GM21447 (cell line): ENCODE data around the gene LCN2.

Experiments
- ATAC-seq: cut with Tn5 transposase; IDR thresholded peaks from one replicate; pipeline ENCODE4 v1.9.1; 2021; ENCODE audit not compliant: unreplicated experiment

The LCN2 gene

GRCh38 chr9:128114326-128115186, 34.7 kb upstream of the LCN2 start:
- ATAC-seq = no peak

GRCh38 chr9:128115187-128116103, 33.8 kb upstream of the LCN2 start:
- no peak for ATAC-seq

- ATAC-seq = no peak
These were observed 32.9 kb upstream of the LCN2 start for GRCh38 chr9:128116104-128117083.

DNA sequence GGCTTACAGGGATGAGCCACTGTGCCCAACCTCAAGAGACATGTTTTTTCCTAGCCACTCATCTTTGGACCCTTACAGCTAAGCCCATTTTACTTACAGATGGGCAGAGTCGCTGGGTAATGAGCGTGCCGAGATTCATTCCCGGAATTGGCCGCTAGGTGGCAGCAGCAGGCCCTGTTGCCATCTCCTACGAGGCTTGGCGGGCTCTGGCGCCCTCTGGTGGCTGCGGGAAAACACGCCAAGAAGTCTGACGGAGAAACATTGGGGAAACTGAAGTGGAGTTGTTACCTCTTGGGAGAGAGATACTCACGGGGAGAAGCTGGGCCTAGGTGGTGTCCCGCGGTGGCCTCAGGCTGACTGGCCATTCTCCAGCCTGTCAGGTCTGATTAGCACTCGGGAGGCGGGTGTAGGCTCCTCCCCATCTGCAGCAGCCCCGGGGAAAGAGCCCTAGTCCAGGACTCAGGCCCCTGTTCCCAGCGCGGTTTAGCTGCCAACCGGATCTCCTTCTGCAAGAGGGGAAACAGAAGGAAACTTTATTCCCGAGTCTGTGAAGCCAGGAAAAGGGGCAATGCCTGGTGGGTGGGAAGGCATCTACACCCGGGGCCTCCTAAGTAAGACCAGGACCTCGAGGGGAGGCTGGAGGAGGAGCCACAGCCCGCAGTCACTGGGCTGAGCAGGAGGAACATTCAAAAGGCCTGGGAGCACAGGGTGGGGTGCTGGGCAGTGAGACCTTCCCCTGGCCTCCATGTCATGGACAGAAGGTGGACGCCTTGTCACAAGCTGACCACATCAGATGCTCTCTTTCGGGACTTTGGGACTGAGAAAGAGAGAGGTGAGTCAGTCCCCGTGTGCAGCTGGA, 31.4 kb upstream of the LCN2 start:
- peak; percentile 65 for ATAC-seq

- ATAC-seq = no peak
These were observed 30.8 kb upstream of the LCN2 start for GRCh38 chr9:128118472-128118857.

DNA sequence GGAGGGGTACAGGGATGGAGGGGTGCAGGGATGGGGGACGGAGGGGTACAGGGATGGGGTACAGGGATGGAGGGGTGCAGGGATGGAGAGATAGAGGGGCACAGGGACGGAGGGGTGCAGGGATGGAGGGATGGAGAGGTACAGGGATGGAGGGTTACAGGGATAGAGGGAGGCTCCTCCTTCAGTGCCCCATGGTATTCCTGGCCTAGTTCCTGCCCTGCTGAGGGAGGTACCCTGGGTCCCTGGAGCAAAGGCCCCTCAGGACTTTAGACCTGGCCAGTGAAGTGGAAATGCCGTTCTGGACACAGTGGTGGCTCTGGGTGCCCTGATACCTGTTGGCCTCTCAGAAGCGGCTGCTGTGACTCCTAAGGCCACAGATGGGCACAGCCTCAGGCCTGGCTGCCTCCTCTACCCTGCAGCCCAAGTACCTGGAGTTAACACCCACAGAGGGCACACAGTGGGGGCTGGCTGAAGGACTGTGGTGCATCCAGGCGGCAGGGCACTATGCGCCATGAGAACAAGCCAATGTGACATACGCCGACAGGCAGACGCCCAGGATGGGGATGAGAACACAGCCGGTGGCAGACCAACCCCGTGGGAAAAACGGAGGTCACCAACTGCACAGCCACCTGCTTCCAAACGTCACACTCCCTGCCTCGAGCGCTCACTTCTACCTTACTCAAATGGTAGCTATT, 30.1 kb upstream of the LCN2 start:
- no peak for ATAC-seq

GRCh38 chr9:128120061-128120740, 29.1 kb upstream of the LCN2 start:
- ATAC-seq = no peak

- no peak for ATAC-seq
These were observed 28.4 kb upstream of the LCN2 start for GRCh38 chr9:128120741-128121465.

DNA sequence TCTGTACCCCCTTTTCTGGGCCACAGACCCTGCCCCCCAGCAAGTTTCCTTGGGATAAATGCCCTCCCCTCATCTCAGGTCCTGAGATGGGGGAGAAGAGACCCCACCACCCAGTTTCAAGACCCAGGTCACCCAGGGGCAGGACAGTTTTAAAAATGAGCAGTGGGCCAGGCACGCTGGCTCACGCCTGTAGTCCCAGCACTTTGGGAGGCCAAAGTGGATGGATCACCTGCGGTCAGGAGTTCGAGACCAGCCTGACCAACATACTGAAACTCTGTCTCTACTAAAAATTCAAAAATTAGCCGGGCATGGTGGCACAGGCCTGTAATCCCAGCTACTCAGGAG, 27.8 kb upstream of the LCN2 start:
- no peak for ATAC-seq

GRCh38 chr9:128121924-128122808, 27.1 kb upstream of the LCN2 start:
- no peak for ATAC-seq

GRCh38 chr9:128122809-128123175, 26.5 kb upstream of the LCN2 start:
- no peak for ATAC-seq

DNA sequence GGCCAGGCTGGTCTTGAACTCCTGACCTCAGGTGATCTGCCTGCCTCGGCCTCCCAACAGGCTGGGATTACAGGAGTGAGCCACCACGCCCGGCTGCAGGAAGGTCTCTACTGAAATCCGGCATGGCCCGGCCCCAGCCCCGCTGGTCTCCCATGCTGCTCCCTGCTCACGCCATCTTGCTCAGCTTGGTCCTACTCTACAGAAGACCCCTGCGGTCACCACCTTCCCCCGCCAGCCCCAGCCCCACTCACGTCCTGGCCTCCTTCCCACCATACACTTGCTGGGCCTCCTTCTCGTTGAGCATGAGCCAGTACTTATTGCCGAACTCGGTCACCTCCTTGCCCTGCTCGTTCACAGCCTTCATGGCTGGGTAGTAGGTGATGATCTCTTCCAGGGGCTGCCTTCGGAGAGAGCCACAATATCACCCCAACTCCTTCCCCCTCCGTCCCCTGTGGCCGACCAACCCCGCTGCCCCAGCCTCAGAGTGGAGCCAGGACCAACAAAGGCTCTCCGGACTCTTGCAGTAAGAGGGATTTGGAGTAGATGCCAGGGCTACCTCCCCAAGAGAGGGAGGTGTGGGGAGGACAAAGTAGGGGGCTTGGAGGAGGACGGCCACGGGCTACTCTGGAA, 25.7 kb upstream of the LCN2 start:
- no peak for ATAC-seq

GRCh38 chr9:128124451-128124850, 24.8 kb upstream of the LCN2 start:
- ATAC-seq = no peak

DNA sequence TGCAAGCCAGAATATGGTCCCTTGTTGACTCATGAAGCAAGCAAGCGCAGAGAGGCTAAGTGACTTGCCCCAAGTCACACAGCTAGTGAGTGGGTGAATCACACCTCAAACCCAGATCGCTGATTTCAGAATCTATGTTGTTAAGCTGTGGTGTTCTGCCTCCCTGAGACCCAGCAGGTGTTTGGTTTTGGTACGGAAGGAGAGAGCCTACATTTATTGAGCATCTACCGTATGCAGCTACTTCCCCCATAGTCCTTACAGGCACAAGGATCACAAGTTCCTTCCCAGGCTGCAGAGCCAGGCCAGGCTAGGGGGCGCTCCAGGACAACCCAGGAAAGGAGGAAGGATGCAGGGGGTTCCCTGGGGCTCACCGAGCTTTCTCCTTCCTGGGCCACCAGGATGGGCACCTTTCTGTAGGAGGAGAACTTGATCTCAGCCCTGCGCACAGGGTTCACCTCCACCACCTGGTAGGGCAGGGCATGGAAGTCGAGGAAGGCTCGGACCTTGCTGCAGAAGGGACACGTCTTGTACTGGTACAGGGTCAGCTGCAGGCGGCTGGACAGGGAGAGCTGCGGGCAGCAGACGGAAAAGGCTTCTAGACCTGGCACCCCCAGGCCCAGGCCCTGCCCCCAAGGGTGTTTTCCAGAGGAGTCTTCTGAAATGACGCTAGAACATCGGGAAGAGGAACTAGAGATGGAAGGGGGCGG, 24.2 kb upstream of the LCN2 start:
- ATAC-seq = no peak

DNA sequence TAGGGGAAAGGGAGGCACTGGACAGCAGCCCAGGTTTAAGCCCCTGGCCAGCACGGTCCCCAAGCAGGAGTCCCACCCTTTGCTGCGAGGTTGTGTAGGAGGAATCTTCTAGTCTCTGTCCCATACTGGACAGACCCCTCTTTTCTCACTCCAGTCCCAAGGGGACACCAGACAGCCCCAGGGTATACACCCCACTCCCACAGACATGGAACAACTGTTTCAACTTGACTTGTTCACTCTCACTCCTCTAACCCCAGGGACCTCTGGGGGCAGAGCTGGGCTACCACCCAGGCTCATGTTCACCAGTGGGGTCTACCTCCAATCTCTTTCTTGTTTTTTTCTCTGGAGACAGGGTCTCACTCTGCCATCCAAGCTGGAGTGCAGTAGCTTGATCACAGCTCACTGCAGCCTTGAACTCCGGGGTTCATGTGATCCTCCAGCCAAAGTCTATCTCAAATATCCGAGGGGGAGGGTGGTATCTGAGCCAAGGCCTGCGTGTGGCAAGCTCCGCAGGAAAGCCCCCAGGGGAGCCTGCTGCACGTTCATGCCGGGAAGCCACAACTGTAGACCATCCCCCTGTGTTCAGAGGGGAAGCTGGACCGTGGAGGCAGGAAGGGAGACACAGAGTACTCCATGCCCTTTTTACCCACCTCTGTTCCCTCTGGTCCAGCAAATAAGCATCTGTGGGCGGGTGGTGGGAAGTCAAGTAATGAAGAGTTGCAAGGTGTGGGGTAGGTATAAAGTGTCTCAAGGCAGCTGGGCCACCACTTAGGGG, 23.5 kb upstream of the LCN2 start:
- ATAC-seq = no peak
